CD4-positive, alpha-beta T cell treated with Interleukin-2 at 100 ng/mL for 4 hours (primary cell): ENCODE measurements around the gene DCAF8.
"Not testable (repeated sequence)": the region's sequence is repeated elsewhere in the genome, so short reads cannot be mapped to it uniquely, and the experiment has no call there.

Experiments used
- DNase-seq: peaks from one replicate; pipeline ENCODE4 v3.0.0-alpha.2; 2020; ENCODE audit warnings: low spot score

Gene DCAF8

GRCh38 chr1:160261893-160262794 is at the start of gene DCAF8:
Gene DCAF8, minus strand, starts transcription at chr1:160262549. Its CDS starts 18,541 bp downstream, at chr1:160244008.
- peak; percentile 98 for DNase-seq

GRCh38 chr1:160309571-160309970 is 47.2 kb upstream of the DCAF8 start:
- DNase-seq: no peak

DNA sequence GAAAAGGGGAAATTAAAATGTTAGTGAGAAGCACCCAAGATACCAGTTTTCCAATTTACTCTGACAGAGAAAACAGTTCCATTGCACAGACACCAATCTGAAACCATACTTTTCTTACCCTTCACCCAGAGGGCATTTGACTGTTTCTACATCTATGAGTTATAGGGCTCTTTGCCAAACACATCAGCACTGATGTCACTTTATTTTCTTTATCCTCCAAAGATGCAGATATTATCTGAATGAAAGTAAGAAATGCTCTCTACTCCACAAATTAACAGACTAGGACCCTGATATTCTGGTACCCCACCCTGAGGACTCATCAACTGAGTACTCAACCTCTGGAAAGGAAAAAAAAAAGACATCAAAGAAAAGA is 46.8 kb upstream of the DCAF8 start:
- no peak for DNase-seq

DNA sequence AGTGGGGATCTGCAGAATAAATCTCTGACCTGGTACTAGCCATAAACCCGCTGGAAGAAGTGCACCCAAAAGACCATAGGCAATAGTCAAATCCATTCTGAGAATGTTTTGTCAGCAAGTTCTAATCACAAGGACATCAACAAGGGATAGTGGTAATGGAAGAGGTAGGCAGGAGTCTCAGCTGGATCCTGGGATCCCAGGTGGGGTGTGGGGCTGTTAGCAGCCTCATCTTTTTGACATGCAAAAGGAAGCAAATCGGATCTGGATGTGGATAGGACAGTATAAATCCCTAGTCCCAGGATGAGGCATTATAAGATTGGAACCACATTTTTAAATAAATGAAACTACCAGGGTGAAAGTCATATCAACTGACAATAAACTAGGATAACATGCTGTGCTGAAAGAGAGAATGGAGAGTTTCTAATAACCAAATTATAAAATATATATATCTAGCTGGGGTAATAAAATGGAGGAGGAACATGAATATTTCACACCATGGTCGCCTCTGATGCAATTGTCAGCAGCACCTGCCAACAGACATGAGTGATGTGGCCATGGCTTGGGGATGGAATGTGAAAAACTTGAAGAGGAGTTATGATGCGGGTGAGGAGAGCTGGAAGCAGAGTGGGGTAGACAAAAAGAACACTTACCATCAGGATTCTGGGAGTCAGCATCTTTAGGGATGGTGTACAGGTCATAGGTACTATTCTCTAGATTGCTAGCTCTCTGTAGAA is 46.3 kb upstream of the DCAF8 start:
- no peak for DNase-seq

DNA sequence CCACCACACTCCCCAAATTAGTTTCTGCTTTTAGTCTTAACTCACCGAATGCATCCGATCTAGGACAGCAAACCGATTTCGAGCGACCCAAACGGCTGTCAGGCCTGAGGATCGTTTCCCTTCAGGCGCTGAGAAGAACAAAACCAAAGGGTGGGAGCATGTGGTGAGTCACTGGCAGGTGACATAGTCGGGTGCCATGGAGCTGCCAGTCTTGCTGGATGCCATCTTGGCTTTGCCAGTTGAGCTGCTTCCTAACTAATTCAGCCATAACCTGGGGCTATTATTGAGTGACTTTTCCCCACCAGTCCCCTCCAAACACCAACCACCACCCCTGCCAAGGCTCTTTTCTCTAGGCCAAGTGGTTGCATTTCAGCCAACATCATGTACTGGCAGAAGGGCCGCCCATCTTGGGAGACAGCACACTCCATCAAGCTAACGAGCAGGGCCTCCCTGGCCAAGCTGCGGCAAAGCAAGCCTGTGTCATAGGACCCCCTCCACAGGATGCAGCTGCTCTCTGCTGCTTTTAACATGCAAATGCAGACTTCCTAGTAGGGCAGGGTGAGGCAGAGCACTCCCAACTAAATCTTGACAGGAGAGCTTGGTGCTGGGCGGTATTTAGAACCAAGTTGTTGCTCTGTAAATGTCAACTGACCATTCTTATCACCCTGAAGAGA is 44.9 kb upstream of the DCAF8 start:
- no peak for DNase-seq

- DNase-seq: no peak
Measured at GRCh38 chr1:160300173-160300572, 37.8 kb upstream of the DCAF8 start.

GRCh38 chr1:160296036-160296435 is 33.7 kb upstream of the DCAF8 start:
- no peak for DNase-seq

- DNase-seq: no peak
Measured at GRCh38 chr1:160293020-160293968, 30.9 kb upstream of the DCAF8 start.

DNA sequence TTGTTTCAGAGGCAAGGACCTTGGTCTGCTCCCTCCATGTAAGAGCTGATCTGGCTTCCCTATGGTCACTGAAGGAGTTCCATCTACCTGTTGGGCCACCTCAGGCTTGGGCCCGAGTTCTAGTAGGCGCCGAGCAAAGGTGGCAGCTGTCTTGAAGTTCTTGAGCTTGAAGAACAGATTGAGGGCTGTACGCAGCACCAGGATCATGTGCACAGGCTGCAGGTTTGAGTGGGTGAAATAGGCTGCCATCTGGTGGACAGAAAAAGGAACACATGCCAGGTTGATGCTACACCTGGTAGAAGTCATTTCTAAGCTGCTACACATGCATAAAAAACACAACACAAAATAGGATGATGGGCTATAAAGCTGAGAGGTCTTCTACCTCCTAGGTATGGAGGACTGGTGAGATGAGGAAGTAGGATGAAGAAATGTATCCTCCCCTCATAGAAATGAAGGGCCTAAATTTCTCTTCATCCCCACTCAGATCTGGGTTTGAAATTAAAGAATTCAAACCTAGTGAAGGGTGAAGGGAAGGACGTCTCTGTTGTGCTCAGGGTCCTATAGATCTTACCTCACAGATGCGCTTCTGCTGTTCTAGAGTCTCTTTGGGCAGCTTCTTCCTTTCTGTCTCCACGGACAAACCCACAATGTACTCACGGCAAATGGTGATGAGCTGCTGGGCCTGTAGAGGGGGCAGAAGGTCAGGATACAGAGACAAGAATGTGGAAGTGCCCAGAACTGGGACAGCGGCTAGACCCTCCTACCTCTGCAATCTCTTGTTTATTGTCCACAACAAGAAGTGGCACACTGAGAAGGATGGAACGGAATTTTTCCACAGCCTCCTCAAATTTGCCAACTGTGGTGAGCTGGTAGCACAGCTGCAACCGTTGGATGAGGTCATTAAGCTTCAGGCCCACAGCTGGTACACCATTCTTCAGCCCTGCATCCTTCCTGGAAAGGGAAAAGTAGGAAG is 29.2 kb upstream of the DCAF8 start:
- peak; percentile 81 for DNase-seq

DNA sequence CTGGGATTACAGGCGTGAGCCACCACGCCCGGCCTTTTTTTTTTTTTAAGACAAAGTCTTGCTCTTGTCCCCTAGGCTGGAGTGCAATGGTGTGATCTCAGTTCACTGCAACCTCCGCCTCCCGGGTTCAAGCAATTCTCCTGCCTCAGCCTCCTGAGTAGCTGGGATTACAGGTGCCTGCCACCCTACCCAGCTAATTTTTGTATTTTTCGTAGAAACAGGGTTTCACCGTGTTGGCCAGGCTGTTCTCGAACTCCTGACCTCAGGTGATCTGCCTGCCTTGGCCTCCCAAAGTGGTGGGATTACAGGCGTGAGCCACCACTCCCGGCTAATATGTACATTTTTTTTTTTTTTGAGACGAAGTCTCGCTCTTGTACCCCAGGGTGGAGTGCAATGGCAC is 25.4 kb upstream of the DCAF8 start:
- DNase-seq: not testable (repeated sequence)

- DNase-seq: no peak
Measured at GRCh38 chr1:160285506-160285905, 23.2 kb upstream of the DCAF8 start.

GRCh38 chr1:160284782-160285344 is 22.5 kb upstream of the DCAF8 start, which contains the start of gene PEX19:
Gene PEX19, minus strand, starts transcription at chr1:160285133. Its CDS starts 9 bp downstream, at chr1:160285124.
- DNase-seq: peak; percentile 94

DNA sequence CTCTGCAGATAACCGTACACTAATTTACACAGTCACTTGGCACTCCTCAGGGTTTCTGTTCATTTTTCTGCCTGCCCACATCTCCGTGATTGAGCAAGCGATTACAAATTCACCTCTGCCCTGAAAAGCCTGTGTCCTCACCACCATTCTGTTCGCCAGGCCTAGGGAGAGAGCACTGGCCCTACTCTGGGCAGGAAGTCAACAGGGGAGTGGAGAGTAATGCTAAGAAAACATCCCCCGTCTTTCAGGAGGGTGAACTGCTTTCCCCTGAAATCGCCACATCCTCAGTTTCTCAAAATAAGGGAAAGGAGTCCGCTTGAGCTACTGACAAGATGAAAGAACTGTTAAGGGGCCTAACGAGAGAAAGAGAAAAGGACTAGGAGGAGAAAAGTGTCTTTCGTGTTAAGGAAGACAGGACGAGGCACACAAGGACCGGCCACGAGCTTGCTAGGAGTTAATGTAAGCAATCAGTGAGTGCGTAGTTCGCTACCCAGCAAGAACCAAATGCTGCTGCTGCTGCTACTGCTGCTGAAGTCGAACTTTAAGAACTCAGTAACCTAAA is 22.0 kb upstream of the DCAF8 start:
- DNase-seq: peak; percentile 14

DNA sequence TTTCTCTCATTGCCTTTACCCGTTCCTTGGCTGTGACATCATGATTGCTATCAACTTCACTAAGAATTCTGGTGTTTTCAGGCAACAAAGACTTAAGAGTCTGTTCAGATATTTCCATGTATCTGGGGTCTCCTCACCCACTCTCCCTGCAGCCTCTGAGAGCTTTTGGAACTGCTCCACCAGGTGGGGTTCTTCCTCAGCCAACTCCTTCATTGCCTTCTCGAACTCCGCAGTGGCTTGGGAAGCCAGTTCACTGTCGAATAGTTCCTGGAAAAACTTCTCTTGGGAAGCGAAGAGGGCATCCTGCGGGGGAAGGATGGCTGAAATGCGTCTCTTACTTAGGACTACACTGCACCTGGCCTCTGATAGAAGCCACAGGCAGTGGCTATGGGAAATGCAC is 20.5 kb upstream of the DCAF8 start:
- DNase-seq: no peak

GRCh38 chr1:160277987-160278386 is 15.6 kb upstream of the DCAF8 start:
- DNase-seq: no peak

DNA sequence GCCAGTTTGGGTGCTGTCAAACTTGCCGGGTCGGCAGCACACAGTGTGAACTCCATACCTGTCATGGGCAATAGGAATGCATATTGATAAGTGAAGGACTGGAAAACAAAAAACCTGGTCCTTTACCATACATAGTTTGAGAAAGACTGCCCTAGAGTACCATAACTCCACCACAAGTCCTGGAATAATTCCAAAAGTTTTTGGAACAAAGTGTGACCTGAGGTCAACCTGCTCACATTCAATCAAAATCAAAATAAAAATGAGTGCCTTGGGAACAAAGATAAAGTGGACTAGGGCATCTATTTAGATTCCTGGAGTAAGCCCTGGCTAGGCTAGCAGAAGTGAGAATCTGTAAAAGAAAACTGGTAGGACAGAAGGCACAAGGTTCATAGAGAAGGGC is 15.0 kb upstream of the DCAF8 start:
- no peak for DNase-seq

DNA sequence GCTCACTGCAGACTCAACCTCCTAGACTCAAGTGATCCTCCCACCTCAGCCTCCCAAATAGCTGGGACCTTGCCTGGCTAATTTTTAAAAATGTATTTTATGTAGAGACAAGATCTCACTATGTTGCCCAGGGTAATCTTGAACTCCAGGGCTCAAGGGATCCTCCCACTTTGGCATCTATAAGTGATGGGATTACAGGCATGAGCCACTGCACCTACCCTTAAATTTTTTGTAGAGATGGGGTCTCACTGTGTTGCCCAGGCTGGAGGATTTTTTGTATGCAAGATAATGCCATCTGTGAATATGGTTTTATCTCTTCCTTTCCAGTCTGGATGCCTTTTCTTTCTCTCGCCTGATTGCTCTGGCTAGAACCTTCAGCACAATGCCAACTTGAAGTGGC is 8.7 kb upstream of the DCAF8 start:
- no peak for DNase-seq

DNA sequence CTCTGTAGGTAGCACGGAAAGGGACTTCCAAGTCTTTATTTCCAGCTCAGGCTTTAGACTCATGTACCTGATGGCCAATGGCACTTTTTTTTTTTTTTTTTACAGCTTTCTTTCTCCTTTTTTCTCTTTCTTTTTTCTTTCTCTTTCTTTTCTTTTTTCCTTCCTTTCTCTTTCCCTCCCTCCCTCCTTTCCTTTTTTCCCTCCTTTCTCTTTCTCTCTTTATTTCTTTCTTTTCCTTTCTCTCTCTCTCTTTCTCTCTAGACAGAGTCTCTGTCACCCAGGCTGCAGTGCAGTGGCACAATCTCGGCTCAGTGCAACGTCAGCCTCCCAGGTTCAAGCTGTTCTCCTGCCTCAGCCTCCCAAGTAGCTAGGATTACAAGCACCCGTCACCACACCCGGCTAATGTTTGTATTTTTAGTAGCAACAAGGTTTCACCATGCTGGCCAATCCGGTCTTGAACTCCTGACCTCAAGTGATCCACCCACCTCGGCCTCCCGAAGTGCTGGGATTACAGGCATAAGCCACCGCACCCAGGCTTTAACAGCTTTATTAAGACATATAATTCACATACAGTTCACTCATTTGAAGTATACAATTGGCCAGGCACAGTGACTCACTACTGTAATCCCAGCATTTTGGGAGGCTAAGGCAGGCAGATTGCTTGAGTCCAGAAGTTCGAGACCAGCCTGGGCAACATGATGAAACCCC is 5.1 kb upstream of the DCAF8 start:
- DNase-seq: no peak

DNA sequence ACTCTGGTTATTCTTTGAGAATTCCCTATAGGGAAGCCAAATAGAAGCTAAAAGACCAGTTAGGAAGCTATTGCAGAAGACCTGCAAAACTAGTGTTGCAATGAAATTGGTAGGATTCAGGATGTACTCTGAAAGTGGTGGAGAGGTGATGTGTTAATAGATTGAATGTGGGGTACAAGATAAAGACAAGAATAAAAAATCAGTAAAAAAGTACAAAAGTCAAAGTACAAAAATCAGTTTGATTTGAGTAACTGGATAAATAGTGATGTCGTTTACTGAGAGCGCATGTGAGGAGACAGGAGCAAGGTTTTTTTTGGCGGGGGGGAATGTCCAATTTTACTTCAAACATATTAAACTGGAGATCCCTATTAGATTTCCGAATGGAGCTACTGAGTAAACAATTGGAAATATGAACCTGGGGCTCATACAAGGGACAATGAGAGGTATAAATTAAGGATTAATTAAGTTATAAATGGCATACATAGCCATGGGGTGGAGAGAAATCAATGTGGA is 2.5 kb upstream of the DCAF8 start:
- no peak for DNase-seq
